Osteoblast (primary cell): ENCODE measurements around the gene NEK10. TPM values are rescaled to one million over a fixed set of nuclear protein-coding genes. Genes with fewer than 3 reads are reported as not detected.

ENCODE experiments used
- DNase-seq: peaks from one replicate; pipeline ENCODE4 v3.0.0; 2011; ENCODE audit warnings: low spot score, mixed read lengths; ENCODE audit not compliant: insufficient read length; ENCODE audit errors: missing footprints
- H2AFZ ChIP-seq: 2 replicates; pipeline ENCODE4 v1.6.0; 2011; ENCODE audit warnings: mild to moderate bottlenecking, low read length
- H3K27ac ChIP-seq: 2 replicates; pipeline ENCODE4 v1.5.1; 2011; ENCODE audit warnings: mild to moderate bottlenecking, low read depth, low read length, moderate library complexity
- H3K27me3 ChIP-seq: 2 replicates; pipeline ENCODE4 v1.6.0; 2012; ENCODE audit warnings: mild to moderate bottlenecking, control low read depth, inconsistent platforms, low read length, moderate library complexity; ENCODE audit not compliant: insufficient read depth
- H3K36me3 ChIP-seq: 2 replicates; pipeline ENCODE4 v1.5.1; 2011; ENCODE audit warnings: mild to moderate bottlenecking, low read length, control low read depth, moderate library complexity; ENCODE audit not compliant: insufficient read depth
- H3K4me1 ChIP-seq: 2 replicates; pipeline ENCODE4 v1.5.1; 2011; ENCODE audit warnings: mild to moderate bottlenecking, low read length, control low read depth, moderate library complexity; ENCODE audit not compliant: insufficient read depth
- H3K4me2 ChIP-seq: 2 replicates; pipeline ENCODE4 v1.6.0; 2011; ENCODE audit warnings: mild to moderate bottlenecking, low read length; ENCODE audit not compliant: insufficient read depth
- H3K4me3 ChIP-seq: fragments of 200-600 bp; sonication (generic); 3 replicates; pipeline ENCODE4 v1.5.1; 2012; ENCODE audit warnings: mild to moderate bottlenecking, low read length, inconsistent platforms; ENCODE audit not compliant: insufficient read depth
- H3K79me2 ChIP-seq: 2 replicates; pipeline ENCODE4 v1.6.0; 2012; ENCODE audit warnings: mild to moderate bottlenecking, low read length, control low read depth, inconsistent platforms; ENCODE audit not compliant: insufficient read depth
- H3K9me3 ChIP-seq: 2 replicates; pipeline ENCODE4 v1.5.1; 2011; ENCODE audit warnings: low read depth, low read length, control low read depth
- H4K20me1 ChIP-seq: 2 replicates; pipeline ENCODE4 v1.6.0; 2012; ENCODE audit warnings: mild to moderate bottlenecking, low read length, control low read depth; ENCODE audit not compliant: insufficient read depth
- CTCF ChIP-seq: IDR thresholded peaks from 2 replicates; pipeline ENCODE4 v1.5.1; 2011; ENCODE audit warnings: mild to moderate bottlenecking, low read depth, low read length, moderate library complexity; ENCODE audit errors: extremely low read depth
- total RNA-seq: library from RNA; depleted of rRNA; stranded (reverse); fragments of >200 nt; gene quantifications from 2 replicates; pipeline ENCODE4 v1.2.3, GENCODE V29; 2012

The NEK10 gene
- total RNA-seq, 1 donor: 69.8 TPM

- TF ChIP-seq CTCF: no peak
- H3K79me2 ChIP-seq: no peaks in the 10 kb centered on the region
- no peak overlapping the region for H3K4me3 ChIP-seq
- peaks cover 4% of the 10 kb centered on the region for H3K4me1 ChIP-seq
- no peak overlapping the region for H3K4me2 ChIP-seq
- no peaks in the 10 kb centered on the region for H3K27me3 ChIP-seq
- no peak overlapping the region for H3K27ac ChIP-seq
- peaks cover 4% of the 10 kb centered on the region for H3K36me3 ChIP-seq
- no peak overlapping the region for H2AFZ ChIP-seq
- no peaks in the 10 kb centered on the region for H4K20me1 ChIP-seq
- DNase-seq: no peak
- H3K9me3 ChIP-seq: no peaks in the 10 kb centered on the region
Measured at GRCh38 chr3:27130796-27131195, 238.4 kb downstream of the NEK10 start.

GRCh38 chr3:27127879-27128278 is 241.3 kb downstream of the NEK10 start:
- H3K4me2 ChIP-seq: no peak overlapping the region
- no peaks in the 10 kb centered on the region for H3K9me3 ChIP-seq
- no peaks in the 10 kb centered on the region for H3K27me3 ChIP-seq

GRCh38 chr3:27127195-27127594 is 242.0 kb downstream of the NEK10 start:
- Histone ChIP-seq H2AFZ (no peak overlapping the region), H3K4me2 (no peak overlapping the region), H3K36me3 (peaks cover 4% of the 10 kb centered on the region), H3K27me3 (no peaks in the 10 kb centered on the region), H3K9me3 (no peaks in the 10 kb centered on the region), H4K20me1 (no peaks in the 10 kb centered on the region), H3K27ac (no peak overlapping the region), H3K79me2 (no peaks in the 10 kb centered on the region), H3K4me3 (no peak overlapping the region), H3K4me1 (no peaks in the 10 kb centered on the region)
- TF ChIP-seq CTCF: no peak
- no peak for DNase-seq

More at GRCh38 chr3:27127879-27128278, 241.3 kb downstream of the NEK10 start:
- H2AFZ ChIP-seq: no peak overlapping the region
- no peaks in the 10 kb centered on the region for H3K79me2 ChIP-seq
- DNase-seq: no peak
- no peak for TF ChIP-seq CTCF
- peaks cover 4% of the 10 kb centered on the region for H3K36me3 ChIP-seq
- H3K4me1 ChIP-seq: no peaks in the 10 kb centered on the region
- no peak overlapping the region for H3K4me3 ChIP-seq
- H3K27ac ChIP-seq: no peak overlapping the region
- H4K20me1 ChIP-seq: no peaks in the 10 kb centered on the region

- Histone ChIP-seq H3K79me2 (no peaks in the 10 kb centered on the region), H3K27me3 (no peaks in the 10 kb centered on the region), H3K4me1 (no peaks in the 10 kb centered on the region), H3K9me3 (no peaks in the 10 kb centered on the region), H2AFZ (no peak overlapping the region), H3K27ac (no peak overlapping the region), H3K36me3 (no peaks in the 10 kb centered on the region), H4K20me1 (no peaks in the 10 kb centered on the region), H3K4me2 (no peak overlapping the region), H3K4me3 (no peak overlapping the region)
- no peak for DNase-seq
- TF ChIP-seq CTCF: no peak
Measured at GRCh38 chr3:27125821-27126501, 243.2 kb downstream of the NEK10 start.
